Thoracic aorta (tissue), 2 donors: ENCODE data around the gene TSPAN17. TPM values are rescaled to one million over a fixed set of nuclear protein-coding genes. Genes with fewer than 3 reads are reported as not detected.
"Not testable (repeated sequence)": the region's sequence is repeated elsewhere in the genome, so short reads cannot be mapped to it uniquely, and the experiment has no call there.

Experiments
- ATAC-seq: fragments of 150-250 bp; one replicate; pipeline ENCODE4 v1.8.0; 2017; ENCODE audit warnings: low read depth; ENCODE audit not compliant: insufficient number of reproducible peaks, low FRiP score
- DNase-seq: peaks from one replicate; pipeline ENCODE4 v3.0.0-alpha.2; 2020; ENCODE audit warnings: low spot score
- H3K27ac ChIP-seq, 2 donors: fragments of 200-600 bp; sonication (generic); 1 replicate in 1 of 2; 2 replicates in 1 of 2; pipeline ENCODE4 v1.5.1; 2016; ENCODE audit warnings: mild to moderate bottlenecking in 2 of 2, moderate library complexity in 2 of 2
- H3K27me3 ChIP-seq: fragments of 200-600 bp; sonication (generic); replicated peaks from 2 replicates; pipeline ENCODE4 v1.6.0; 2016; ENCODE audit warnings: mild to moderate bottlenecking; ENCODE audit not compliant: insufficient read depth
- H3K36me3 ChIP-seq: fragments of 200-600 bp; sonication (generic); one replicate; pipeline ENCODE4 v1.5.1; 2016
- H3K4me1 ChIP-seq, 2 donors: fragments of 200-600 bp; sonication (generic); 1 replicate in 1 of 2; 2 replicates in 1 of 2; pipeline versions ENCODE4 v1.5.1 to v1.6.0; 2016; ENCODE audit warnings: low read depth in 2 of 2, mild to moderate bottlenecking in 1 of 2; ENCODE audit not compliant: control insufficient read depth in 1 of 2
- H3K4me3 ChIP-seq: fragments of 200-600 bp; sonication (generic); 2 replicates; pipeline ENCODE4 v1.5.1; 2016; ENCODE audit warnings: mild to moderate bottlenecking
- H3K9me3 ChIP-seq: fragments of 200-600 bp; sonication (generic); 2 replicates; pipeline ENCODE4 v1.5.1; 2016
- total RNA-seq, 2 donors: library from RNA; depleted of rRNA; stranded (reverse); fragments of >200 nt; gene quantifications; one replicate each; pipeline versions ENCODE4 v1.1.0 to v1.2.3, GENCODE V29; 2016
- TF ChIP-seq, protein P1 (sequence below): fragments of 200-600 bp; sonication (generic); IDR thresholded peaks from one replicate; pipeline ENCODE4 v1.5.1; 2019; ENCODE audit warnings: antibody characterized with exemption

Gene TSPAN17, protein sequence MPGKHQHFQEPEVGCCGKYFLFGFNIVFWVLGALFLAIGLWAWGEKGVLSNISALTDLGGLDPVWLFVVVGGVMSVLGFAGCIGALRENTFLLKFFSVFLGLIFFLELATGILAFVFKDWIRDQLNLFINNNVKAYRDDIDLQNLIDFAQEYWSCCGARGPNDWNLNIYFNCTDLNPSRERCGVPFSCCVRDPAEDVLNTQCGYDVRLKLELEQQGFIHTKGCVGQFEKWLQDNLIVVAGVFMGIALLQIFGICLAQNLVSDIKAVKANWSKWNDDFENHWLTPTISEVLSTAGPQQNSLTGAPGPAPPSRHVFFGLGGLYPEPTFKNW
- 10 to 100 TPM; 20.6 to 25.0 TPM for total RNA-seq

DNA sequence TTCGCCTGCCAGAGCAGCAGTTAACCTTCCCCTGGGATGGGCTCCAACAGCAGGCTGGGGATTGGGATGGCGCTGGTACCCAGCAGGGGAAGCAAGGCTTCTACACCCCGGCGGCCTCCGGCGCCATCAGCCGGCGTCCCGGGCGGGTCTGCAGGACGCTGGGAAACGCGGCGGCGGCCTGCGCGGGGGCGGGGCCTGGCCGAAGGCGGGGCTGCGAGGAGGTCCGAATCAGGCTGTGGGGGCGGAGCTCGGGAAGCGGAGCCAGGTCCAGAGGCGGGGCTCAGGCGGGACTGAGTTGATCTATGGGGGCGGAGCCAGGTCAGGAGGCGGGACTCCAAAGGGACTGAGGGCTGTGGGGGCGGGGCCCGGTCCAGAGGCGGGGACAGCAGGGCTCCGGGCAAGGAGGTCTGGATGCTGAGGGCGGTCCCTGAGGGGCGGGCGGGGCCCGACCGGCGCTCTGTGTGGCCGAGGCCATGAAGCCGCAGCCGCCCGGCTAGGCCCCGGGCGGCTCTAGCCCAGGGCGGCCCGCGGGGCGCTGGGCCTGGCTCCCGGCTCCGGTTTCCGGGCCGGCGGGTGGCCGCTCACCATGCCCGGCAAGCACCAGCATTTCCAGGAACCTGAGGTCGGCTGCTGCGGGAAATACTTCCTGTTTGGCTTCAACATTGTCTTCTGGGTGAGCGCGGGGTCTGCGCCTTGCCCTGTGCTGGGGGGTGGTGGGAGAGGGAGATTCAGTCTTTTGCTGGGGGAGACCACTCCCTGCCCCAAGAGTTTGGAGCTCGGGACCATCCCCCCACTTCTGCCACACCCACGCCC is at the start of gene TSPAN17:
Gene TSPAN17, plus strand, starts transcription at position 455 of the 813 bp plus-strand sequence. Its CDS starts 132 bp downstream, at position 587.
- ATAC-seq (peak; percentile 95), DNase-seq (peak; percentile 100)
- Histone ChIP-seq H3K36me3 (no peaks in the 10 kb centered on the region), H3K9me3 (no peaks in the 10 kb centered on the region), H3K27me3 (no peaks in the 10 kb centered on the region), H3K27ac (peak within 1 kb of the TSS; percentile 65 to 78), H3K4me3 (peak within 1 kb of the TSS; percentile 94), H3K4me1 (peaks cover 11 to 21% of the 10 kb centered on the region in 2 donors)
- TF ChIP-seq, protein P1, sequence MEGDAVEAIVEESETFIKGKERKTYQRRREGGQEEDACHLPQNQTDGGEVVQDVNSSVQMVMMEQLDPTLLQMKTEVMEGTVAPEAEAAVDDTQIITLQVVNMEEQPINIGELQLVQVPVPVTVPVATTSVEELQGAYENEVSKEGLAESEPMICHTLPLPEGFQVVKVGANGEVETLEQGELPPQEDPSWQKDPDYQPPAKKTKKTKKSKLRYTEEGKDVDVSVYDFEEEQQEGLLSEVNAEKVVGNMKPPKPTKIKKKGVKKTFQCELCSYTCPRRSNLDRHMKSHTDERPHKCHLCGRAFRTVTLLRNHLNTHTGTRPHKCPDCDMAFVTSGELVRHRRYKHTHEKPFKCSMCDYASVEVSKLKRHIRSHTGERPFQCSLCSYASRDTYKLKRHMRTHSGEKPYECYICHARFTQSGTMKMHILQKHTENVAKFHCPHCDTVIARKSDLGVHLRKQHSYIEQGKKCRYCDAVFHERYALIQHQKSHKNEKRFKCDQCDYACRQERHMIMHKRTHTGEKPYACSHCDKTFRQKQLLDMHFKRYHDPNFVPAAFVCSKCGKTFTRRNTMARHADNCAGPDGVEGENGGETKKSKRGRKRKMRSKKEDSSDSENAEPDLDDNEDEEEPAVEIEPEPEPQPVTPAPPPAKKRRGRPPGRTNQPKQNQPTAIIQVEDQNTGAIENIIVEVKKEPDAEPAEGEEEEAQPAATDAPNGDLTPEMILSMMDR = peak; percentile 11

GRCh38 chr5:176599749-176600430 is 47.4 kb upstream of the TSPAN17 start:
- H3K9me3 ChIP-seq, H3K36me3 ChIP-seq, H3K4me1 ChIP-seq, H3K27ac ChIP-seq, DNase-seq, ATAC-seq, H3K4me3 ChIP-seq, H3K27me3 ChIP-seq: not testable (repeated sequence)

DNA sequence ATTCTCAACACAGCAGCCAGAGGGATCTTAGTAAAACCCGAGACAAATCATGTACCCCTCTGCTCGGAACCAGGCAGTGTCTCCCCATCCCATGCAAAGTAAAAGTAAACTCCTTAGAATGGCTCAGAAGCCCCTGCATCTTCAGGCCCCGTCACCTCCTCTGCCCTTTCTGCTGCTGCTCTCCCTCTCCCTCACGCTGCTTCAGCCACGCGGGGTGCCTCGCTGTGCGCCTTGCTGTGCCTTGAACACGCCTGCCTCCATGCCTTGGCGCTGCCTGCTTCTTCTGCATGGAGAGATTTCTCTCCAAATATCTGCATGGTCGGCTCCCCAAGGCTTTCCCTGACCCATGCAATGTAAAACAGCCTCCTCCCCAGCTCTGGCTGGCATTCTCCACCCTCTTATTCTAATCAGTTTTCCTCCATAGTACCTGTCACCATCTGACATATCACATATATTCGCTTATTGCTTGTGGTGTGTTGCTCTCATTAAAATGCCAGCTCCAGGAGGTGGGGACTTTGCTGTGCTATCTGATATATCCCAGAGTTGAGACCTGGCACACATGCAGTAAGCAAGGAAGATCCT is 45.3 kb upstream of the TSPAN17 start:
- Histone ChIP-seq H3K4me1 (peaks cover 0 to 3% of the 10 kb centered on the region in 2 donors), H3K27ac (no peak overlapping the region), H3K9me3 (no peaks in the 10 kb centered on the region), H3K4me3 (no peak overlapping the region), H3K36me3 (no peaks in the 10 kb centered on the region), H3K27me3 (no peaks in the 10 kb centered on the region)
- DNase-seq = no peak
- ATAC-seq = no peak
- TF ChIP-seq, protein P1 = no peak

DNA sequence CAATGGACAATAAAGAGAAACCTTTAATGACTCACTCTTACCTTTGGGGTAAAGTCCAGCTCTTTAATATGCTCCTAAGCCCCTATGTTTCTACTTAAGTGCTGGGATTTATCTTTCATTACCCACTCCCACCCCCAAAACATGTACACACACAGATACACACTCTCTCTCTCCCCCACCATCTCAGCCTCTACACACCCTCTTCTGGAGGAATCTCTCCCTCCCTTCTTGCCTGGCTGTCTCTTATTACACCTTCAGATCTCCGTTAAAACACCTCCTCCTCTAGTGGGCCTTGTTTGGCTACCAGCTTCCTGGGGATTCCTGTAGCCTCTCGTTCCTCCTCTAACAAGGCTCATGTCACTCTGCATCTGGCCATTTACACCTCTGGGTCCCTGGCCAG is 44.2 kb upstream of the TSPAN17 start:
- Histone ChIP-seq H3K4me1 (no peaks in the 10 kb centered on the region), H3K9me3 (no peaks in the 10 kb centered on the region), H3K27ac (no peak overlapping the region), H3K27me3 (no peaks in the 10 kb centered on the region), H3K4me3 (no peak overlapping the region), H3K36me3 (no peaks in the 10 kb centered on the region)
- ATAC-seq = no peak
- DNase-seq = no peak
- TF ChIP-seq, protein P1 = no peak

- TF ChIP-seq, protein P1 = no peak
These were observed 41.3 kb upstream of the TSPAN17 start for GRCh38 chr5:176606032-176606431.

More at GRCh38 chr5:176606032-176606431, 41.3 kb upstream of the TSPAN17 start:
- H3K4me3 ChIP-seq = no peak overlapping the region
- ATAC-seq (no peak), DNase-seq (no peak)
- no peaks in the 10 kb centered on the region for H3K27me3 ChIP-seq
- H3K36me3 ChIP-seq = no peaks in the 10 kb centered on the region
- no peak overlapping the region for H3K27ac ChIP-seq
- H3K4me1 ChIP-seq = no peaks in the 10 kb centered on the region
- H3K9me3 ChIP-seq = no peaks in the 10 kb centered on the region
